Ovary (tissue), 3 donors: ENCODE results near the gene FOSL1.

Source experiments
- EP300 ChIP-seq: sonication (generic); formaldehyde crosslinking; IDR thresholded peaks from one replicate; pipeline ENCODE4 v1.6.1; 2017; ENCODE audit warnings: antibody characterized with exemption
- POLR2A ChIP-seq: fragments of 450-650 bp; IDR thresholded peaks from one replicate; pipeline ENCODE4 v1.6.1; 2017; ENCODE audit warnings: antibody characterized with exemption, mild to moderate bottlenecking, moderate library complexity
- TF ChIP-seq, protein P1 (sequence below), 3 donors: fragments of 450-650 bp in 2 of 3; fragments of 200-600 bp in 1 of 3; IDR thresholded peaks; one replicate each; pipeline versions ENCODE4 v1.5.1 to v1.8.0; 2016 to 2022; ENCODE audit warnings: antibody characterized with exemption in 3 of 3, mild to moderate bottlenecking in 1 of 3
- donor health status: DM: no; HTN: no; CAD: no.

DNA sequence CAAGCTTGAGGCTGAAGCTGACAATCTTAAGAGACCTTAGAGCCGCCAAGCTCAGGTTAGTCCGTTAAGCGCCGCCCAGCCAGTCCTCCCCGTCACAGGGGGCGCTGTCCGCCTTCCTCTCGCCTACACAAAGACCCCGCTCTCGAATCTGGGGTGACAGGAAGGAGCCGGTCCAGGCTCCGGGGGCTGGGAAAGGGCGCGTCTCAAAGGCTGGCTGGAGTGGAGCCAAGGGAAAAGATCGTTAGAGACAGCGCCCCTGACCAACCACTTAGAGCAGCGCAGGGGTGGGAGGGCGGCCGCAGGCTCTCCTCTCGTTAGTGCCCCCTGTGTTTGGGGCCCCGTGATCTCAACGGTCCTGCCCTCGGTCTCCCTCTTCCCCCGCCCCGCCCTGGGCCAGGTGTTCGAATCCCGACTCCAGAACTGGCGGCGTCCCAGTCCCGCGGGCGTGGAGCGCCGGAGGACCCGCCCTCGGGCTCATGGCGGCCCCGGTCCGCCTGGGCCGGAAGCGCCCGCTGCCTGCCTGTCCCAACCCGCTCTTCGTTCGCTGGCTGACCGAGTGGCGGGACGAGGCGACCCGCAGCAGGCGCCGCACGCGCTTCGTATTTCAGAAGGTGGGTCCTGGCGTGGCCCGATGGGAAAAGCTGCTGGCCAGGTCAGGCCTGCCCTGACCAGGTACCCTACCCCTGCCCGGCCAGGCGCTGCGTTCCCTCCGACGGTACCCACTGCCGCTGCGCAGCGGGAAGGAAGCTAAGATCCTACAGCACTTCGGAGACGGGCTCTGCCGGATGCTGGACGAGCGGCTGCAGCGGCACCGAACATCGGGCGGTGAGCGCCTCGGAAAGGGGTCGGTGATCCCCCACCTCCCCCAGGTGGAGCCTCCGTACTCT is 39.7 kb downstream of the FOSL1 start, which contains the start of gene MUS81:
- TF ChIP-seq, protein P1, sequence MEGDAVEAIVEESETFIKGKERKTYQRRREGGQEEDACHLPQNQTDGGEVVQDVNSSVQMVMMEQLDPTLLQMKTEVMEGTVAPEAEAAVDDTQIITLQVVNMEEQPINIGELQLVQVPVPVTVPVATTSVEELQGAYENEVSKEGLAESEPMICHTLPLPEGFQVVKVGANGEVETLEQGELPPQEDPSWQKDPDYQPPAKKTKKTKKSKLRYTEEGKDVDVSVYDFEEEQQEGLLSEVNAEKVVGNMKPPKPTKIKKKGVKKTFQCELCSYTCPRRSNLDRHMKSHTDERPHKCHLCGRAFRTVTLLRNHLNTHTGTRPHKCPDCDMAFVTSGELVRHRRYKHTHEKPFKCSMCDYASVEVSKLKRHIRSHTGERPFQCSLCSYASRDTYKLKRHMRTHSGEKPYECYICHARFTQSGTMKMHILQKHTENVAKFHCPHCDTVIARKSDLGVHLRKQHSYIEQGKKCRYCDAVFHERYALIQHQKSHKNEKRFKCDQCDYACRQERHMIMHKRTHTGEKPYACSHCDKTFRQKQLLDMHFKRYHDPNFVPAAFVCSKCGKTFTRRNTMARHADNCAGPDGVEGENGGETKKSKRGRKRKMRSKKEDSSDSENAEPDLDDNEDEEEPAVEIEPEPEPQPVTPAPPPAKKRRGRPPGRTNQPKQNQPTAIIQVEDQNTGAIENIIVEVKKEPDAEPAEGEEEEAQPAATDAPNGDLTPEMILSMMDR (IDR thresholded peaks at IDR 0.05), result peak; percentile 90 to 95 (median 94)
- TF ChIP-seq EP300 (no peak), POLR2A (peak; percentile 64)
